ENCODE results near the gene TRIOBP.
A peak's percentile ranks its signal among the peaks of the same experiment; 100 is the strongest.

The TRIOBP gene

DNA sequence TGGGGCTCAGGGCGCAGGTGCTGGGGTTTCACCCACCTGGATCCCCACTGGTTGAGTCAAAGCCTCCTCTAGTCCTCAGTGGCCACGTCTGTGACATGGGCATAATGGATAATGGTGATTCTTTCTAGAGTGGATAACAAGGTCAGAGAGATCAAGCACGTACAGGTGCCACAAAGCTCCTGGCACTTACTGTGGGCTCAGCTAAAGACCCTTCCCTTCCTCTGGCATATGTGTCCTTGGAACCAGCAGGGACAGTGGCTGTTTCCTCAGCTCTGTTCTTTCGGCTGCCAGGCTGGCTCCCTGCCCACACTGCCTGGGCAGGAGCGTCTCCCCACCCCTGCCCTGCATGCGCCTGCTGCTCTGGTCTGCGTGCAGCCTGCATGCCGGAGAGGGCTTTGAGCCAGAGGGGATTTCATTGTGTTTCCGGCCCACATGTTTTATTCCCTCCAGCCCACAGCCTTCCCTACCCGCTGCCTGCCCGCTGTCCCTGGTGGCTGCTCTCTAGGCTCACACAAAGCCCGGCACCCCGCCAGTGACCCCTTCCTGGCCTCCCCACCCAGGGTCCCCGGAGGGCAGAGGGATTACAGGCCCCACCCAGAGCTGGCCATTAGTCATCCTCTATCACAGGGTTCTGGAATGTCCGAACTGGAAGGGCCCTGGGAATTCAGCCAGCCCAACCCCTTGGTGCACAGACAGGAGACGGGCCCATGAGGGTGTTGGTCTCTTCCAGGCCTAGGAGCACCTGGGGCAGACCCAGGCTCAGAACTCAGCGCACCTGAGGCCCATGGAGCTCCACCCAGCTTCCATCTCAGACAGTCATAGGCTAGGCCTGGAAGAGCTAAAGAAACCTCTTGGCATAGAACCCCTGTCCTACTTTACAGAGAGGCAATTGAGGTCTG, 55.6 kb downstream of the TRIOBP start:
- DNase-seq, result peak; percentile 25

- no peak for DNase-seq
Measured at GRCh38 chr22:37753746-37754145, 56.9 kb downstream of the TRIOBP start.

DNA sequence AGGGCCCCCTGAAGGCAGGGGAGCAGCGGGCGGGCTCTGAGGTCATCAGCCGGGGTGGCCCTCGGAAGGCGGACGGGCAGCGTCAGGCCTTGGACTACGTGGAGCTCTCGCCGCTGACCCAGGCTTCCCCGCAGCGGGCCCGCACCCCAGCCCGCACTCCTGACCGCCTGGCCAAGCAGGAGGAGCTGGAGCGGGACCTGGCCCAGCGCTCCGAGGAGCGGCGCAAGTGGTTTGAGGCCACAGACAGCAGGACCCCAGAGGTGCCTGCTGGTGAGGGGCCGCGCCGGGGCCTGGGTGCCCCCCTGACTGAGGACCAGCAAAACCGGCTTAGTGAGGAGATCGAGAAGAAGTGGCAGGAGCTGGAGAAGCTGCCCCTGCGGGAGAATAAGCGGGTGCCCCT, 60.8 kb downstream of the TRIOBP start:
- no peak for DNase-seq

DNA sequence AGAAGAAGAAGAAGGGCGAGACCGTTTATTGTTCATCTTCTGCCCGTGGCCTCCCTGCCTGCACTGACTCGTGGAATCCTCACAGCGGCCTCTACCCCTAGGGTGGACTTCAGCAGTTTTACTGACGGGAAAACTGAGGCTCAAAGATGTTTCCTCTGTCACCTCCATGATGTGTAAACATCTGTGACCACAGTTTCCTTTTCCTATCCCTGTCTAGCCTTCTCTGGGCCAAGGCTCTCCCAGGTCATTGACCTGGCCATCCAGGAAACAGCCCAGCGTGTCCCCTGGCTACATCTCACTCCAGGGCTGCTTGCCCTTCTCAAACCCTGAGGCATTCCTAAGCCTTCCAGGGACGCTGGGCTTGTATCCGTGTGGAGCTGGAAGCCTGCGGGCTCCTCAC, 61.8 kb downstream of the TRIOBP start:
- no peak for DNase-seq

GRCh38 chr22:37759281-37759680, 62.4 kb downstream of the TRIOBP start:
- DNase-seq, result no peak

DNA sequence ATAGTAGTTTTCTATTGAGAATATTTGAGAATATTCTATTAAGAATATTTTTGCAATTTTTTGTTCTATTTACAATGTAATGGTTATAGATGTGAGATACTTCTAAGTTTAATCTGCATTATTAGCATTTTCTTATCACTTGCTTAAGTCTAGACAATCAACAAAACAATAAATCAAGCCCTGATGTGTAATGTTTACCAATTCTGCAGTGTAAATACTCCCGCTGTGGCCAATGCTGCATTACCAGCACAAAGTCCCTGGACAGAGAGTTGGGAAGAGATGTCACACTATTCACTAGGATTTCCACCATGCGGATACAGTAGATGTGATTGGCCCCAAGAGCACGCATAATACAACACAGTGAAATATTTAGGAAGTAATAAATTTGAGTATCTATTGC, 63.3 kb downstream of the TRIOBP start:
- DNase-seq, result no peak

GRCh38 chr22:37762389-37762836, 65.6 kb downstream of the TRIOBP start:
- no peak for DNase-seq

DNA sequence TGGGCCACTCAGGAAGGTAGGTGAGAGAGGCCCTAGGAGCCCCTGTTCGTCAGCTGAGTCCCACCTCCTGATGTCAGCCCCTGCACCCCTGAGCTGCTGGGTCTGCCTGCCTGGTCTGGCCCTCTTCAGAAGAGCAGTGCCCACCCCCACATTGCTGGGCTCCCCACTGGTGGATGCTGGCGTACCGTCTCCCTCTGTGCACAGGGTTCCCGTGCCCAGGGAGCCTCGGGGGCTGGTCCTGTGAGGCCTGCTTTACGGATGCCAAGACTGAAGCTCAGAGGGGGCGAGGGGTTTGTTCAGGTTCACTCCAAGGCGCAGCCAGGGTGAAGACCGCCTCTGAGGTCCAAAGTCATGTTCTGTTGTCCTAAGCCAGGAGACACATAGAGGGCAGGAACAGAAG, 66.2 kb downstream of the TRIOBP start:
- no peak for DNase-seq

DNA sequence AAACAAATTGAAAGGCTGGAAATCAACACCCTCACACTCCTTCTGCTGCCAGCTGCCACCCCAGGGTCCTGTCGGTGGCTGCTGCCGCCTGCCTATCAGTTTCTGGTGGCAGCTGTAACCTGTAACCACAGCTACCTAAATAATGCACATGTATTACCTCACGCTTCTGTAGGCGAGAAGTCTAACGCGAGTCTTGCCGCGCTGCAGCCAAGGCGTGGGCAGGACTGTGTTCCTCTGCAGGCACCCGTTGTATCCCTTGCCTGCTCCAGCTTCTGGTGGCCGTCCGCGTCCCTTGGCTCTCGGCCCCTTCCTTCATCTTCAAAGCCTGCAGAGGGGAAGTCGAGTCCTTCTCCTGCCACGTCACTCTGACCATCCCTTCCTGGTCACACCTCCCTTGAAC, 66.8 kb downstream of the TRIOBP start:
- DNase-seq, result no peak

DNA sequence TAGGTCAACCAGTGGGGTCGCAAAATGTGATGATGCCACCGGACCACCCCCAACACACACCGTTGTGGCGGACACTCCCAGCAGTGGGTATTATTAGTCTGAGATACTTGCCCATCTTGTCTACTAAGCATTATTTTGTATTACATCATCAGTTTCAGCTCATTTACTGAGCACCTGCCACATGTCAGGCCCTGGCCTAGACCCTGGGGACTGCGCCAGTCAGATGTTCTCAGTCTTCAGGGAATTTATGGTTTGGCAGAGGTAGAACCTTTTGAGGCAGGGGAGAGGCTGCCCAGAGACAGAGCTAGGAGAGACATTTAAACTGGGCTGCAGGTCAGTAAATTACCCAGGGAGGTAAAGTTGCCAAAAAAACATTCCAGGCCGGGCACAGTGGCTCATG, 67.8 kb downstream of the TRIOBP start:
- DNase-seq, result no peak

GRCh38 chr22:37765498-37765897, 68.7 kb downstream of the TRIOBP start:
- DNase-seq, result no peak

- no peak for DNase-seq
Measured at GRCh38 chr22:37765953-37766576, 69.2 kb downstream of the TRIOBP start.

DNA sequence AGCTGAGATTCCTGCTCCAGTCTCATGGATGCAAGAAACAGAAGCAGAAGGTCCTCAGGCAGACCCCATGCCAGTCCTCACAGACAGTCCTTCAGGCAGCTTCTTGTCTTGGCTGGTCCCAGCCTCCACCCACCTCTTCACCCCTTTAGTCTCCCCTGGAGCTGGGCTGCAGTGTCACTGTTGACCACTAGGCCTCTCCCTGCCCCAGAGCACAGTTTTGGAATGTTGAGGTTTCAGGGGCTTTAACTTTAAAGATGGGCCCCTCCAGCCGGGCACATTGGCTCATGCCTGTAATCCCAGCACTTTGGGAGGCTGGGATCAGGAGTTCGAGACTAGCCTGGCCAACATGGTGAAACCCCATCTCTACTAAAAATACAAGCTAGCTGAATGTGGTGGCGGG, 71.4 kb downstream of the TRIOBP start:
- DNase-seq, result no peak

DNA sequence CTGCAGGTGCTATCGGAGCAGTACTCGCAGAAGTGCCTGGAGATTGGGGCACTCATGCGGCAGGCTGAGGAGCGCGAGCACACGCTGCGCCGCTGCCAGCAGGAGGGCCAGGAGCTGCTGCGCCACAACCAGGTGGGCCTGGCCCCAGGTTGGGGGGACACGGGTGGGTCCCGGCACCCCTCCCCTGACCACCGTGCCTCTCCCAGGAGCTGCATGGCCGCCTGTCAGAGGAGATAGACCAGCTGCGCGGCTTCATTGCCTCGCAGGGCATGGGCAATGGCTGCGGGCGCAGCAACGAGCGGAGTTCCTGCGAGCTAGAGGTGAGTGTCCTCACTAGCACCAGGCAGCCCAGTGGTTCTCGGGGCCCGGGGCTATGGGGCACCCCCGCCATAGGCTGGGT, 72.2 kb downstream of the TRIOBP start:
- no peak for DNase-seq

GRCh38 chr22:37771081-37771480, 74.2 kb downstream of the TRIOBP start:
- DNase-seq, result no peak

DNA sequence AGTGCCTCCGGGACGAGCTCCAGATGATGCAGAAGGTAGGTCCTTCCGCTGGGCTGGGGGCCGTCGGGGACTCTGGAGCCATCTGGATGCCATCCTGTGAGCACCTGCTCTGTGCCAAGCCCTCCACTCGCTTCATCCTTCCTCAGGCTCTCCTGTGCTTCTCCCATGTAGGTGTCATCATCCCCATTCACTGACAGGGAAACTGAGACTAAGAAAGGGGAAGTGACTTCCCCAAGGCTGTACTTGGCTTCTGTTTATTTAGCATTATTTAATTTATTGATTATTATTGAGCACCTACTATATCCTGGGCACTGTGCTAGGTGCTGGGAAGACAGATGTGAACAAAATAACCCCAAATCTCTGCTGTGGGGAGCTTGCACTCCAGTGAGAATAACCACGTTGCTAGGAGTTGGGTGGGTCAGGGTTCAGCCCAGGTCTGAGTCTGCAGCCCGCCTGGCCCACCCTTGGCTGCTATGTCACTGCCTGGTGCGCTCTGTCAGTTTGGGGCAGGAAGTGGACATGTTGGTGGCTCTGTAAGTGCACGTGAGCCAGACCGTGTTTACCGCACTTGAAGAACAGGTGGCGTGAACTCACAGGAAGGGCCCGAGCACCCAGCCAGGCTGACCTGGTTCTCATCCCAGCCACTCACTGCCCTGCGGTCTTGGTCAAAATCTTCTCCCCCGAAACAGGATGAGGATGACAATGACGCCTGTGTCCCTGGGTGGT, 75.0 kb downstream of the TRIOBP start:
- DNase-seq, result no peak

DNA sequence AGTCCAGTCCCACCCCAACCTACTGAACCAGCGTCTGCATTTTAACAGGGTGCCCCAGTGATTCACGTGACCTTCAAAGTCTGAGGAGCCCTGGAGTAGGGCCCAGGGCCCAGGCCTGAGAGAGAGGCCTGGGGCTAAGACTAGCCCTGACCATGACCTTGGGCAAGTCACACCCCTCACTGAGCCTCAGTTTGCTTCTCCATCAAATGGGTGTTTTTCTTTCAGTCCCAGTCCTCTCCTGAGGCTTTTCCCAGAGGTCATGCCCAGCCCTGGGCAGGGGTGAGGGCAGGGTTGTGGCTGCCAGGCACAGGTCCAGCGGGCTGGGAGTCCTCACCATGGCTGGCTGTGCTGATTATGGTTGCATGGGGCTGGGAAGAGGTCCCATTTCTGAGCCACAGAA, 77.9 kb downstream of the TRIOBP start:
- no peak for DNase-seq

GRCh38 chr22:37775785-37776638, 79.2 kb downstream of the TRIOBP start:
- no peak for DNase-seq

GRCh38 chr22:37776639-37777005, 79.8 kb downstream of the TRIOBP start:
- no peak for DNase-seq

- peak; percentile 63 for DNase-seq
Measured at GRCh38 chr22:37777122-37777687, 80.4 kb downstream of the TRIOBP start.

GRCh38 chr22:37778370-37779009, 81.6 kb downstream of the TRIOBP start:
- no peak for DNase-seq

All from DMS153 (cell line).